ENCODE data around the gene ALDH7A1. TPM values are rescaled to one million over a fixed set of nuclear protein-coding genes. Genes with fewer than 3 reads are reported as not detected.
"Not testable (repeated sequence)": the region's sequence is repeated elsewhere in the genome, so short reads cannot be mapped to it uniquely, and the experiment has no call there.

ALDH7A1 gene
- polyA plus RNA-seq, 5 donors: 91.7 to 142 (median 124) TPM

- DNase-seq: no peak
These were observed 4.5 kb upstream of the ALDH7A1 start for GRCh38 chr5:126599499-126599898.

- no peak for DNase-seq
These were observed 2.1 kb upstream of the ALDH7A1 start for GRCh38 chr5:126597156-126597555.

GRCh38 chr5:126595486-126596083, 566 bp upstream of the ALDH7A1 start:
- no peak for DNase-seq

GRCh38 chr5:126591549-126591948, 3.5 kb downstream of the ALDH7A1 start:
- DNase-seq: no peak

GRCh38 chr5:126589536-126590297, 5.3 kb downstream of the ALDH7A1 start:
- no peak for DNase-seq

GRCh38 chr5:126587551-126588390, 7.2 kb downstream of the ALDH7A1 start:
- DNase-seq: no peak

GRCh38 chr5:126583761-126584160, 11.3 kb downstream of the ALDH7A1 start:
- DNase-seq: no peak

GRCh38 chr5:126579716-126580115, 15.3 kb downstream of the ALDH7A1 start:
- DNase-seq: no peak

GRCh38 chr5:126577415-126577814, 17.6 kb downstream of the ALDH7A1 start:
- DNase-seq: no peak

GRCh38 chr5:126576974-126577373, 18.0 kb downstream of the ALDH7A1 start:
- DNase-seq: no peak

GRCh38 chr5:126575644-126576043, 19.4 kb downstream of the ALDH7A1 start:
- no peak for DNase-seq

GRCh38 chr5:126568206-126568755, 26.7 kb downstream of the ALDH7A1 start:
- DNase-seq: no peak

GRCh38 chr5:126562823-126563222, 32.2 kb downstream of the ALDH7A1 start:
- DNase-seq: no peak

- DNase-seq: no peak
These were observed 33.1 kb downstream of the ALDH7A1 start for GRCh38 chr5:126561908-126562307.

- not testable (repeated sequence) for DNase-seq
These were observed 39.9 kb downstream of the ALDH7A1 start for GRCh38 chr5:126555101-126555500.

GRCh38 chr5:126552614-126553013, 42.4 kb downstream of the ALDH7A1 start:
- no peak for DNase-seq

GRCh38 chr5:126544087-126544740, 50.8 kb downstream of the ALDH7A1 start:
- no peak for DNase-seq

GRCh38 chr5:126543660-126544059, 51.4 kb downstream of the ALDH7A1 start:
- DNase-seq: no peak

- no peak for DNase-seq
These were observed 52.0 kb downstream of the ALDH7A1 start for GRCh38 chr5:126543009-126543408.

- DNase-seq: no peak
These were observed 52.6 kb downstream of the ALDH7A1 start for GRCh38 chr5:126542441-126542840.

GRCh38 chr5:126540631-126541030, 54.4 kb downstream of the ALDH7A1 start:
- no peak for DNase-seq

- DNase-seq: no peak
These were observed 56.4 kb downstream of the ALDH7A1 start for GRCh38 chr5:126538579-126538978.

All from right lung (tissue), 5 donors.